CD4-positive, alpha-beta T cell treated with Interleukin-12 subunit alpha and Interleukin-12 subunit beta, for 1 hour (primary cell): ENCODE data around the gene OR5H14.
"Not testable (repeated sequence)": the region's sequence is repeated elsewhere in the genome, so short reads cannot be mapped to it uniquely, and the experiment has no call there.

ENCODE experiments used
- DNase-seq: peaks from one replicate; pipeline ENCODE4 v3.0.0-alpha.2; 2020

Gene OR5H14

DNA sequence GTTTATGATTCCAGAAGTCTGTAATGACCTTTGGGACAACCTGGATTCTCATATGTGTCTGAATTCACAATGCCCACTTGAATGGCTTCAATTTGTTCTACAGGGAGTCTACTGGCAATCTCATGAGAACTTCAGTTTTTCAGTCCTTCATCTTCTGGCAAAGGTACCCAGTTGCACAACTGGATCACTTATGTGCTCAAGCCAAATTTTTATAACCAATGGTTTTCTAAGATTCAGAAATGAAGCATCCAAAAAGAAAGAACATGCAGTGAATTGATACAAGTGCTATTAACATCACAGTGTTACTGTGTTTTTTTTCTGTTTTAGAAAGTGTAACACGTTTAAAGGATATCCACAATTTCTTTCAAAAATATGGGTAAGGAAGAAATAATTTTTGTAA, at the start of gene OR5H14:
TSS of gene OR5H14 (plus strand) at position 301 of the 400 bp plus-strand sequence. CDS start 1,907 bp downstream, outside the sequence.
- DNase-seq: no peak

DNA sequence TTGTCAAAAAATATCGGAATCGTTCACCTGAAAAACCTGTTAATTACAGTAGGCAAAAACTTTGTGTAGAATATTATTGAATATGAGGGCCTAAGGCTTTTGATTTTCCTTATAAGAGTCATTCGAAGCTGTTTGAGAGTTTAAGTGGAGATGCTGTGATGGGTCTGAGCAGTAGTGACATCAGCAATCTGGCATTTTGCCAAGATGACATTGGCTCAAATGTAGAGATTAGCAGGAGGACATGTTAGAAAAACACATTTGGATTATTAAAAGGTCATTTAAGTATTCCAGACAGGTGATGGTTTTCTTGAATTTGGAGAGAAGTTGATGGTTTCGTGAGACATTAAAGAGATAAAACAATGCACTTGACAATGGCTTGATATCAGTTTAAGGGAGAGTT, 47.4 kb upstream of the OR5H14 start:
- no peak for DNase-seq

- no peak for DNase-seq
Observed at GRCh38 chr3:98108162-98108561, 39.1 kb upstream of the OR5H14 start.

GRCh38 chr3:98109807-98110549, 37.3 kb upstream of the OR5H14 start:
- no peak for DNase-seq

GRCh38 chr3:98110550-98110908, 36.8 kb upstream of the OR5H14 start:
- DNase-seq: no peak

- DNase-seq: no peak
Observed at GRCh38 chr3:98114264-98114663, 33.0 kb upstream of the OR5H14 start.

GRCh38 chr3:98115717-98116116, 31.6 kb upstream of the OR5H14 start:
- no peak for DNase-seq

DNA sequence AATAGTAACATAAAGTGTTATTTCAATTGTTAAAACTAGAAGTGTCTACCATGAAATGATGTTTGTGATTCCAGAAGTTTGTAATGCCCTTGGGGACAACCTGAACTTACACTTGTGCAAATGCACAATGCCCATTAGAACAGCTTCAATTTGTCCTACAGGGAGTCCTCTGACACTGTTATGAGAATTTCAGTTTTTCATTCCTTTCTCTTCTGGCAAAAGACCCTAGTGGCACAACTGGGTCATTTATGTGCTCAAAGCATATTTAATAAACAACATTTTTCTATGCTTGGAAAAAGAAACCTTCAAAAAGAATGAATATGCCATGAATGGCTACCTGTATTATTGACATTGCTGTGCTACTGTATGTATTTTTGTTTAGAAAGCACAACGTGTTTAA, 16.9 kb upstream of the OR5H14 start, which contains the start of gene OR5H1:
TSS of gene OR5H1 (plus strand) at position 301 of the 400 bp plus-strand sequence. CDS start 1,977 bp downstream, outside the sequence.
- no peak for DNase-seq

- no peak for DNase-seq
Observed at GRCh38 chr3:98136631-98137030, 10.6 kb upstream of the OR5H14 start.

DNA sequence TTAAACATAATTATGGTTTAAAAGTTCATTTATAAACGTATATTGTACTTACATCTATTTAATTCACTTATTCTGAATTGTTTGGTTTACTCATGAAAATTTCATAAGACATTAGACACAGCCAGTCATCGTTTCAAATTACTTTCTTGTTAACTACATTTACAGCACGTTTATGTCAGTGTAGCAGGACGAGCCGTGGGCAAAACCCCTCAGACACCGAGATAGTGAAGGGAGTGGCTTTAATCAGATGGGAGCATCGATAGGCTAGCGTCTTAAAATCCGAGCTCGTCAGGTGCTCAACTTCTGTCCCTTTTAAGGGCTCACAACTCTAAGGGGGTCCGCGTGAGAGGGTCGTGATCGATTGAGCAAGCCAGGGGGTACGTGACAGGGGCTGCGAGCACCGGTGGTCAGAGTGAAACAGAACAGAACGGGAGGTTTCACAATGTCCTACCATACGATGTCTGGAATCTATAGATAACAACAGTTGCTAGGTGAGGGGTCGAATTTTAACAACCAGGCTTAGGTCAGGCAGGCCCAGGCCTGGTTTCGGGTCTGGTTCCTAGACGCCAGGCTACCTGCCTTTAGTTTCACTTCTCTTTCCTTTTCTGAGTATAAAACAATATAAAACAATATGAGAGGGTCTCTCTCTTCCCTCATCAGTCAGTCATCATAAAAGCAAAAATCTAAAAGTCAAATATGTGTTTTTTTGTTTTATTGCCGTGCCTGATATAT, 9.3 kb upstream of the OR5H14 start:
- DNase-seq: not testable (repeated sequence)

- no peak for DNase-seq
Observed at GRCh38 chr3:98140531-98140930, 6.7 kb upstream of the OR5H14 start.

DNA sequence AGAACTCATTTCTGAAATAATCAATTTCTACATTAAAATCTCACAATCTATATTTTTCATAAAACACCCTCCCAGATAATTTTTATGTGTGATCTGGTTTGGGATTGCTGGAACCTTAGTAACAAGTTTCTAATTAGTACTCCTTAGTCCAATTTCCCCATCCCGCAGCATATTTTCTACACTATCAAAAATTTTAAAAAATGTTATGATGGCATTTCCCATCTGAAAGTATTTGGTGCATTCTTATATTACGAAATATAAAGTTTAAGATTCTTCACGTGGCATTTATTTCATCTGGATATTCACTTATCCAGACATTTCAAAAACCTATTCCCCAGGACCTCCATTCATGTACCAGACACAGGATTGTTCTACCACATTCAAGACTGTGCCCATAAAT, 1.5 kb downstream of the OR5H14 start:
- DNase-seq: no peak

DNA sequence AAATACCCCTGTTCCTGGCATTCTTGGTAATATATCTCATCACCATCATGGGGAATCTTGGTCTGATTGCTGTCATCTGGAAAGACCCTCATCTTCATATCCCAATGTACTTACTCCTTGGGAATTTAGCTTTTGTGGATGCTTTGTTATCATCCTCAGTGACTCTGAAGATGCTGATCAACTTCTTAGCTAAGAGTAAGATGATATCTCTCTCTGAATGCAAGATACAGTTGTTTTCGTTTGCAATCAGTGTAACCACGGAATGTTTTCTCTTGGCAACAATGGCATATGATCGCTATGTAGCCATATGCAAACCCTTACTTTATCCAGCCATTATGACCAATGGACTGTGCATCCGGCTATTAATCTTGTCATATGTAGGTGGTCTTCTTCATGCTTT, 2.2 kb downstream of the OR5H14 start:
- not testable (repeated sequence) for DNase-seq

DNA sequence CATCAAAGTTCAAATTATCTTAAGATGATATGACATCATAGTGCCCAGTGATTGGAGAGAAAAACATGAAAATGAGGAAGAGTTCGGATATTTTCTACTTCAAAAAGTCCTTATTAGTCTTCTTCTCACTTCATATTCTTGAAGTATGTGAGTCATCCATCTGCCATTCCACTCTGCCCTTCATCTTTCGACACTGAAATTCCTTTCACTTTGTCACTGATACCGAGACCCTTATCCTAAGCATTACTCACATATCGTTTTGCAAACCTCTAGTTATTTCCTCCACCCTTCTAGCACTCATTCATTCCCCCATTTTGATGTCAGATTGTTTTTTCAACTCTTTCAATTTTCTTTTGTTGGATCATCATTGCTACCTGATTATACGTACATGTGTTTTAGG, 4.0 kb downstream of the OR5H14 start:
- DNase-seq: no peak

DNA sequence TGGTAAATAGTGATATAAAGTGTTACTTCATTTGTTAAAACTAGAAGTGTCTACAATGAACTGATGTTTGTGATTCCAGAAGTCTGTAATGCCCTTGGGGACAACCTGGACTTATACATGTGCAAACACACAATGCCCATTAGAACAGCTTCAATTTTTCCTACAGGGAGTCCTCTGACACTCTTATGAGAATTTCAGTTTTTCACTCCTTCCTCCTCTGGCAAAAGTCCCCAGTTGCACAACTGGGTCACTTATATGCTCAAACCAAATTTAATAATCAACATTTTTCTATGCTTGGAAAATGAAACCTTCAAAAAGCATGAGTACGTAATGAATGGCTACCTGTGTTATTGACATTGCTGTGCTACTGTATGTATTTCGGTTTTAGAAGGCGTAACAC, 19.1 kb downstream of the OR5H14 start, which contains the start of gene OR5H15:
TSS of gene OR5H15 (plus strand) at position 301 of the 400 bp plus-strand sequence. CDS start 2,004 bp downstream, outside the sequence.
- no peak for DNase-seq

DNA sequence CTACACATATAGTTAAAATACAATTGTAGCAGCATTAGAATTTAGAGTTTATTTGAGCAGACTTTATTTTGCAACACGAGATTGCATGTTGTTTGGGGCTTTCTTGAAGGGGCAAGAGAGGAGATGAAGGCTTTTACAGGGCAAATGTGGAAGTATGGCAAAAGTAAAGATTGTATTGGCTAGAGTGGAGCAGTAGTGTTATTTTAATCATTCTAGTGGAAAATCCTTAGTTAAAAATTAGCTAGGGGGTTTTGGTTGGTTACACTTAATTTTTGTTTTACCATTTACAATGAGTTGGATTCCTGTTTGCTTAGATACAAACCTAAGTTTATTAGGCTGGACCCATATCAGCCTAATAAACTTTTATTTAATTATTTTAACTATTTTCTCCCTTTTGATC, 23.8 kb downstream of the OR5H14 start:
- DNase-seq: no peak

GRCh38 chr3:98172621-98173020, 25.3 kb downstream of the OR5H14 start:
- no peak for DNase-seq

- no peak for DNase-seq
Observed at GRCh38 chr3:98180319-98180890, 33.1 kb downstream of the OR5H14 start.

- no peak for DNase-seq
Observed at GRCh38 chr3:98182196-98182595, 34.9 kb downstream of the OR5H14 start.

- no peak for DNase-seq
Observed at GRCh38 chr3:98185180-98185579, 37.9 kb downstream of the OR5H14 start.

- peak; percentile 33 for DNase-seq
Observed at GRCh38 chr3:98188545-98188944, 41.3 kb downstream of the OR5H14 start.

GRCh38 chr3:98190911-98191310, 43.6 kb downstream of the OR5H14 start:
- not testable (repeated sequence) for DNase-seq

DNA sequence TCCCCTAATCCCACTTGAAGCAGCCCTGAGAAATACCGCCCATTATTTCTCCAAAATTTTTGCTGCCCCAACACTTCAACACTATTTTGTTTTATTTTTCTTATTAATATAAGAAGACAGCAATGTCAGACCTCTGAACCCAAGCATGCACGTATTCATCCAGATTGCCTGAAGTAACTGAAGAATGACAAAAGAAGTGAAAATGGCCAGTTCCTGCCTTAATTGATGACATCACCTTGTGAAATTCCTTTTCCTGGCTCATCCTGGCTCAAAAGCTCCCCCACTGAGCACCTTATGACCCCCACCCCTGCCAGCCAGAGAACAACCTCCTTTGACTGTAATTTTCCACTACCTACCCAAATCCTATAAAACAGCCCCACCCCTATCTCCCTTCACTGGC, 49.0 kb downstream of the OR5H14 start:
- not testable (repeated sequence) for DNase-seq

GRCh38 chr3:98199020-98199419, 51.7 kb downstream of the OR5H14 start:
- DNase-seq: no peak
